Activated gamma-delta T cell treated with Interleukin-2 at 50 U/mL for 16 hours (primary cell): Measurements from ENCODE around the gene PRR30.

Experiments used
- DNase-seq: peaks from one replicate; pipeline ENCODE4 v3.0.0-alpha.2; 2020

PRR30 gene

DNA sequence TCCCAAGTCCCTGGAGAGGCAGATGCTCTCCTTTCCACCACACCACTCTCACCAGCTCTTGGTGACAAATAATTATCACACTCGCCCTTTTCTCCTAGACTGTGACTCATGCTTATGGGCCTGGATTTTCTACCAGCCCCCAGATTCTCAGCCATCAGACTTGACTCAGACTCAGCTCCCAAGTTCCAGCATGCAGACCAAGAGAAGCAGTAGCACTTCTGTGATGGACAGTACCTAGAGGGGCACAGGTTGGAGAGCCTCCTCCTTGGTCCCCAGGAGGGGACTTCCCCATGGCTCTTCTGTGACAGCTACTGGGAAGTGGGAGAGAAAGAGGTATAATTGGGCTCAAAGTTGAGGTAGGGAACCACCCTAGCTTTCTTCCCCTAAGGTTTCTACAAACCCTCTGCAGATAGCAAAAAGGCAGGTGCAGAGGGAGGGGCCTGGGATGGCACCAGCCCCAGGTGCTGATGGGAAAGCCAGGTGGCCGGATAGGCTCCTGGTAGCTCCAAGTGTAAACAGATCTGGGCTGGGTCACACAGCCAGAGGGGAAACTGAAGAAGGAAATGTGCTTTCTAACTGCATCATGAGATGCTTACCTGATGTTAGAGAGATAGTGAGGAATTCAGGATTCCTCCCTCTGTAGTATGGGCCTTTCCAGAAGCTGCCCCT lies 13.7 kb upstream of the PRR30 start:
- no peak for DNase-seq

- DNase-seq, result no peak
These were observed 13.0 kb upstream of the PRR30 start for GRCh38 chr2:27152102-27152795.

- DNase-seq, result no peak
These were observed 11.5 kb upstream of the PRR30 start for GRCh38 chr2:27150639-27151230.

GRCh38 chr2:27149570-27150405 lies 10.6 kb upstream of the PRR30 start:
- no peak for DNase-seq

- no peak for DNase-seq
These were observed 9.7 kb upstream of the PRR30 start, which contains the start of gene TCF23 for GRCh38 chr2:27148801-27149439. Gene TCF23, plus strand, starts transcription at chr2:27149004. Its CDS starts 130 bp downstream, at chr2:27149134.

- DNase-seq, result no peak
These were observed 8.7 kb upstream of the PRR30 start for GRCh38 chr2:27147935-27148334.

DNA sequence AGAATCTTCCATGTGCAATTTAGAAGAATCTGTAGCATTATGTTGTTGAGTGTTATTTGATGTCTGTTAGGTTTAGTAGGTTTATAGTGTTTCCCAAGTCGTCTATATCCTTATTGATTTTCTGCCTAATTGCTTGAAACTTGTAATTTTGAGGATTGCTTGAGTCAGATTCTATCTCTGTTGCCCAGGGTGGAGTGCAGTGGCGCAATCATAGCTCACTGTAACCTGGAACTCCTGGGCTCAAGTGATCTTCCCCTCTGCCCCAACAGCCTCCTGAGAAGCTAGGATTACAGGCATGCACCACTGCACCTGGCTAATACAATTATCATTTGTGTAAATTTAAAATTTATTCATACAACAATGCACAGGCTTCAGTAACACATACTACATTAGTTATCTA lies 6.5 kb upstream of the PRR30 start:
- no peak for DNase-seq

DNA sequence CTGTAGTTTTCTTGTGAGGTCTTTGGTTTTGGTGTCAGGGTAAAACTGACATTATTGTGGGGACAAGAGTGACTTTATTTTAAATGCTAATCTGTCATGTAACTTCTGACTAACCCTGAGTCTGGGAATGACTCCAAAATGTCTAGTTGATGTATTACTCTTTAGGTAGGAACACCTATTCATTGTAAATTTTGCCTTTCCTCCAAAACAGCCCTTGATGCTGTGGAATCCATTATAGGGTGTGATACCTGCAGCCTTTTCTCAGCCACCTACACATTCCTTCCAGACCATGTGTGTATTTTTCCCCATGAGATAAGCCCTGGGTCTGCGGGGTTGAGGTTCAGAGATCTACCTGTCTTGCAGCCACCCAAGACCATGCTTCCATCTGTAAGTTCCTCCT lies 4.1 kb upstream of the PRR30 start:
- no peak for DNase-seq

GRCh38 chr2:27138111-27138510 lies 1.1 kb downstream of the PRR30 start:
- DNase-seq, result no peak

- no peak for DNase-seq
These were observed 1.8 kb downstream of the PRR30 start for GRCh38 chr2:27137322-27137935.

DNA sequence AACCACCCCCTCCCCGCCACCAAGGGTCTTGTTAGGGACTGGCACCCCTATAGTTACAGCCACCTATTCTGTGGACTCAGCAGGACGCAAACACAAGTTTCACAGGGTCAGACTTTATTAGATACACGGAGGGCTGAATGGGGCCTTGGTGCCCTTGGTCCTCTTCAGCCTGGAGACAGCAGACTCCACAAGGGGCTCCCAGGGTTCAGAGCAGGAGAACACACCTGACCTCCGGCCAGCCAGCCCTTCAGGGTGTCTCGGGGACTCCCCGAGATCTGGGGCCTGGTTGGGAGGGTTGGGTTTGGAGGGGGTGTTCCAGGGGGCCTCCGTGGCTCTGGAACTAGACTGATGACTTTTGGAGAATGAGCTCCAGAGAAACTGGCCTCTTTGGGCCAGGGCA lies 2.5 kb downstream of the PRR30 start:
- DNase-seq, result no peak

- DNase-seq, result no peak
These were observed 3.7 kb downstream of the PRR30 start for GRCh38 chr2:27135478-27135955.

- no peak for DNase-seq
These were observed 4.3 kb downstream of the PRR30 start for GRCh38 chr2:27134781-27135477.

GRCh38 chr2:27133905-27134780 lies 5.1 kb downstream of the PRR30 start, which contains the start of gene PREB:
Gene PREB, minus strand, starts transcription at chr2:27134636. Its CDS starts 215 bp downstream, at chr2:27134421.
- DNase-seq, result peak; percentile 98

- DNase-seq, result no peak
These were observed 5.9 kb downstream of the PRR30 start for GRCh38 chr2:27133195-27133875.

DNA sequence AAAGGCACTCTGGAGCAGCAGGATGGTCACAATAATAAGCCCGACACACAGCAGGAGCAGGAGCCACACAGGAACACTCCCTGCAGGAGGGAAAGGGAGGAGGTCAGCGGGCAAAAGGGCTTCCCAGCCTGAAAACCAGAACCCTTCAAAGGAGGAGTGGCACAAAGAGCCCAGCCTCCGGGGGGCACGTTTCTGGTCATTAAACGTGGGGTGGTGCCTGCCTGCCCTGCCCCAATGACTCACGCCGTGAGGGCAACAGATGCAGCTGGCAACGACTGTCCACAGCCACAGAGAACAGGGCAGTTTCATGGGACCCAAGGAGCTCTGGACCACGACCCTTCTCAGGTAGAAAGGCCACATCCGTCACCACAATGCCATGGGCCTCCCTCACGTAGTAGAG lies 7.8 kb downstream of the PRR30 start:
- DNase-seq, result no peak

DNA sequence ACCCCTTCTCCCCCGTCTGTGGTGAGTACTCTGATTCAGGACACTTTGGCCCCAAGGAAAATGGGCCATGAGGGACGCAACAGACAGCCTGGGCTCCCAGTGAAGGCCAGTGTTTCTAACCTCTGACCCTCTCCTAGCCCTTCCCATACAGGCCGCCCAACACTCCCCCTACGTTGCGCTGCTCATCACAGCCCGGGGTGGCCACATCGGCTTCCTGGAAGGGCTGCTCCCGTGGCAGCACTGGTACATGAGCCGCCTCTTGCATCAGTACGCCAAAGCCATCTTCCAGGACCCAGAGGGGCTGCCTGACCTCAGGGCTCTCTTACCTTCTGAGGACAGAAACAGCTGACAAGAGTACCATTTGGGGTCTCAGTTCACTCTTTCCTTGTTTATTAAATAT lies 8.8 kb downstream of the PRR30 start:
- no peak for DNase-seq

DNA sequence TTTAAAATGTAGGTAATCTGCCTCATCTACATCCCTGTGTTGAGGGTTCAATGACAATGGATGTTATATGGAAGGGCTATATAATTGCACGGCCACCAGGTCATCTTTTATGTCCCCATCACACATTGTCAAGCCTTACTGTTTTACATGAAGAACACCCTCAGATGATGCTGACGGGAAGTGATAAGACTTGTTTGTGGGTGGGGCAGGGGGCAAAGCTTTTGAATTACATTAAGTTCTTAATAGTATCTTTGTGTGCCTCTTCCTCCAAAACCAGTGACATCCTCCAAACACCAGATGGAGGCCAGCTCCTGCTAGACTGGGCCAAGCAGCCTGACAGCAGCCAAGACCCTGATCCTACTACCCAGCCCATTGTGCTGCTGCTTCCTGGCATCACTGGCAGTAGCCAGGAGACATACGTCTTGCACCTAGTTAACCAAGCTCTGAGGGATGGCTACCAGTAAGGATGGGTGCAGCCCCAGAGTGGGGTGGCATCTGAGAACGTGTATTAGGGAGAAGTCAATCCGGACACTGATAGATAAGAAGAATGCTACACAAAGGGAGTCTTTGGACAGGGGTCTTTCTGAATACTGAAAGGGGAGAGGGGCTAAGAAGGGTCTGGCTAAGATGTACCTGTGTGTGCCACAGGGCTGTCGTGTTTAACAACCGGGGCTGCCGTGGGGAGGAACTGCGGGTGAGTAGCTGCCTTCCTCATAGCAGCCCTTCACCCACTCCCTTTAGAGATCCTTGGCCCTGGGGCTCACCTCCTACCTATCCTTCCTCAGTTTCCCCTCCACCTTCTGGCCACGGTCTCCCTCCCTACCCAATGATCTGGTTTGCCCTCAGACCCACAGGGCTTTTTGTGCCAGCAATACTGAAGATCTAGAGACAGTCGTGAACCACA lies 10.3 kb downstream of the PRR30 start:
- no peak for DNase-seq
